Small intestine (tissue), 7 donors: ENCODE measurements around the gene TMCC3. TPM values are rescaled to one million over a fixed set of nuclear protein-coding genes. Genes with fewer than 3 reads are reported as not detected.

ENCODE experiments used
- DNase-seq, 2 donors: peaks; one replicate each; pipeline versions ENCODE4 v3.0.0 to v3.0.0-alpha.2; 2013
- FAIRE-seq: peaks from 2 replicates; lab custom pipeline; 2012; peaks lifted over from hg19 to GRCh38; lab: Jason Lieb, UNC
- H3K27ac ChIP-seq, 3 donors: one replicate each; pipeline ENCODE4 v1.5.1; 2013; ENCODE audit warnings: low read length in 2 of 3, mild to moderate bottlenecking in 2 of 3, control low read depth in 1 of 3, inconsistent platforms in 1 of 3, low read depth in 1 of 3, moderate library complexity in 1 of 3
- H3K27me3 ChIP-seq, 3 donors: one replicate each; pipeline ENCODE4 v1.6.1; 2013; ENCODE audit warnings: low read length in 3 of 3, inconsistent platforms in 1 of 3; ENCODE audit not compliant: control insufficient read depth in 3 of 3, insufficient read depth in 3 of 3
- H3K36me3 ChIP-seq, 3 donors: one replicate each; pipeline ENCODE4 v1.6.1; 2013; ENCODE audit warnings: low read length in 3 of 3, inconsistent platforms in 1 of 3, low read depth in 1 of 3, mild to moderate bottlenecking in 1 of 3, moderate library complexity in 1 of 3; ENCODE audit not compliant: control insufficient read depth in 3 of 3, insufficient read depth in 2 of 3
- H3K4me1 ChIP-seq, 3 donors: one replicate each; pipeline ENCODE4 v1.6.1; 2013; ENCODE audit warnings: low read length in 2 of 3, inconsistent platforms in 1 of 3, low read depth in 1 of 3, mild to moderate bottlenecking in 1 of 3, moderate library complexity in 1 of 3; ENCODE audit not compliant: control insufficient read depth in 3 of 3, insufficient read depth in 2 of 3
- H3K4me3 ChIP-seq, 3 donors: one replicate each; pipeline ENCODE4 v1.5.1; 2013; ENCODE audit warnings: low read length in 3 of 3, control low read depth in 1 of 3, inconsistent platforms in 1 of 3, low read depth in 1 of 3, mild to moderate bottlenecking in 1 of 3, moderate library complexity in 1 of 3
- H3K9me3 ChIP-seq, 2 donors: one replicate each; pipeline ENCODE4 v1.6.1; 2013; ENCODE audit warnings: low read depth in 1 of 2, low read length in 1 of 2; ENCODE audit not compliant: control insufficient read depth in 2 of 2, insufficient read depth in 1 of 2
- WGBS, 3 donors: extraction: QIAGEN DNeasy Blood & Tissue Kit; methylation state at CpG; one replicate each; pipeline ENCODE4 v1.1.7; 2013; 5-methylcytosine and 5-hydroxymethylcytosine counted together
- polyA plus RNA-seq, 4 donors: library from polyadenylated mRNA; stranded (reverse) in 3 of 4; unstranded in 1 of 4; fragments of 200-250 nt in 3 of 4; fragments of 120-200 nt in 1 of 4; gene quantifications; one replicate each; pipeline versions ENCODE4 v1.2.1 to v1.2.3, GENCODE V29; 2013
- donor health status: healthy with polysubstance abuse.
- donor health status: control.
- donor health status: control.
- donor health status: Bipolar disorder and iron deficiency.
- donor health status: healthy.

The TMCC3 gene
- polyA plus RNA-seq, 4 donors: 8.6 to 23.9 (median 14.3) TPM

DNA sequence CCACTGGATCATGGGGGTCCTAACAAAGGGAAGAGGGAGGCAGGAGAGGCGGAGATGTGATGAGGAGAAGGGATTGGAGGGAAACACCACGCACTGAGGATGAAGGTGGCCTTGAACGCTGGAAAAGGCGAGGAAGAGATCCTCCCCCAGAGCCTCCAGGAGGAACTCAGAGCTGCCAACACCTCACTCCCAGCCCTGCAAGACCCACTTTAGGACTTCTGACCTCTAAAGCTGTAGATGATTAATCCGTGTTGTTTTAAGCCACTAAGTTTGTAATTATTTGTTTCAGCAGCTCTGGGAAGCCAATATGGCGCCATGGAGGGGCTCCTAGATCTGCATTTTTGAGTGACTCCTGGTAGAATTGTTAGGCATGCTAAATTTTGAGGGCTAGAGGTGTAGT lies 116.1 kb downstream of the TMCC3 start:
- H3K27me3 ChIP-seq: no peaks in the 10 kb centered on the region
- no peak overlapping the region for H3K4me3 ChIP-seq
- H3K4me1 ChIP-seq: peaks cover 0 to 4% (median 0%) of the 10 kb centered on the region in 3 donors
- H3K9me3 ChIP-seq: no peaks in the 10 kb centered on the region
- H3K36me3 ChIP-seq: no peaks in the 10 kb centered on the region
- WGBS, 3 donors: 79 to 80% (median 80%) methylated on average over 6 of the region's 6 CpGs
- H3K27ac ChIP-seq: no peak overlapping the region
- DNase-seq (peak in 1 of 2 donors; percentile 16), FAIRE-seq (no peak)

DNA sequence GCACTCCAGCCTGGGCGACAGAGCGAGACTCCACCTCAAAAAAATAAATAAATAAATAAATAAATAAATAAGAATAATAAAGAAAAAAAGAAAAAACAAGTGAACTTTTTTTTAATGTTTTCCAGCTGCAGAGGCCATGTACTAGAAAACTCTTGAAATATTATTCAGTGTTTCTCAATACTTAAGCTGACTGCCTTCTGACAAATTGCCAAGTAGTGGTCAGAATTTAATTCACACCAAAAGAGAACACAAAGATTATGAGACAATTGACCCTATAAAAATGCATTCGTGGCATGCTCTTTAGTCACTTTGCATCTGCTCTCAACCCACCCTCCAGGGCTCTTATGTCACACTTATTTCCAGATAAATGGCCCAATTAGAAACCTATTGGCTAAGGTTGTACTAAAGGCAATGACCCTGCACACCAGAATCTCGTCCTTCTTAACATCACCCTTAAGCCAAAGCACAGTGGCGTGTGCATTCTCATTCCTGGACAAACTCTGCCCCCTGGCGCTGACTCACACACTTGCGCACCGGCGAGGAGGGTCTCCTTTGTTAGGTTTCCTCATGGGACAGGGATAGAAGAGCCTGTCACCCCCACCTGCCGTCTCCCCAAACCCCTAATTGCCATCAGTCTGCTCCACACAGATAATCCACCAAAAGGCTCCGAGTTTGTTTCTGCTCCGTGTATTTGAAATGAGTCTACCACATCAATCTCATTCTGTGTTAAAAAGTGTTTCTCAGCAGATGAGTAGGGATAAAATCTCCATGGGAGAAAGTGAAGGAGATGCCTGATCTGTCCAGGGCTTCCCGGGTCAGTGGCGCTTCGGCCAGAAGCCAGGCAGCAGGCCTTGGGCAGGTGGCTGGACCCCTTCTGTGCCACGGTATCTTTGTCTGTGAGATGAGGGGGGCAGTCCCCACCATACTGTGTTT lies 117.6 kb downstream of the TMCC3 start:
- 31 to 35% (median 33%) methylated on average over 16 of the region's 16 CpGs for WGBS, 3 donors
- no peak overlapping the region for H3K4me3 ChIP-seq
- H3K4me1 ChIP-seq: peaks cover 0 to 4% (median 0%) of the 10 kb centered on the region in 3 donors
- H3K9me3 ChIP-seq: no peaks in the 10 kb centered on the region
- H3K27ac ChIP-seq: no peak overlapping the region
- H3K36me3 ChIP-seq: no peaks in the 10 kb centered on the region
- FAIRE-seq: no peak
- no peaks in the 10 kb centered on the region for H3K27me3 ChIP-seq
- peak; percentile 54 to 73 for DNase-seq

DNA sequence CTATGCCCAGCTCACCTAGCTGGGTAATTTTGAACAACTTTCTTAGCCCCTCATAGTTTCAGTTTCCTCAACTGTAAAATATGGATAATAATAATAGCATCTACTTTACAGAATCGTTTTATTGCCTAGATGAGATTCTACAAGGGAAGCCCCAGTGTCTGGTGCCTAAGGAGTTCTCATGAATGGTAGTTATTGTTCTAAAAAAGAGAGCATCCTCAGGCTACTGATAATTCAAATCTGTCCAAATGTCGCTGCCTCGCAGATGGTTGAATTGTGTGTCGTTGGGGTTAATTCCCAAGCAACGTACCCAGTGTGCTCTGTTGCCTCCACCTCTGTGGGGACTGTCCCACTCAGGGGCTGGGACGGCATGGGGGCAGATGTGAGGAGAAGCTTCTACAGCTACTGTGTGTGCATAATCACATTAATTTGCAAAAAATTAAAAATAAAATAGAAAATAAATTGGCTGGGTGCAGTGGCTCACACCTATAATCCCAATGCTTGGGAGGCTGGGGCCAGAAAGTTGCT lies 119.1 kb downstream of the TMCC3 start:
- Histone ChIP-seq H3K27me3 (no peaks in the 10 kb centered on the region), H3K9me3 (no peaks in the 10 kb centered on the region), H3K4me3 (no peak overlapping the region), H3K36me3 (no peaks in the 10 kb centered on the region), H3K27ac (no peak overlapping the region), H3K4me1 (peaks cover 0 to 4% (median 0%) of the 10 kb centered on the region in 3 donors)
- FAIRE-seq (no peak), DNase-seq (no peak)
- WGBS, 3 donors: 89 to 90% (median 90%) methylated on average over 6 of the region's 6 CpGs

DNA sequence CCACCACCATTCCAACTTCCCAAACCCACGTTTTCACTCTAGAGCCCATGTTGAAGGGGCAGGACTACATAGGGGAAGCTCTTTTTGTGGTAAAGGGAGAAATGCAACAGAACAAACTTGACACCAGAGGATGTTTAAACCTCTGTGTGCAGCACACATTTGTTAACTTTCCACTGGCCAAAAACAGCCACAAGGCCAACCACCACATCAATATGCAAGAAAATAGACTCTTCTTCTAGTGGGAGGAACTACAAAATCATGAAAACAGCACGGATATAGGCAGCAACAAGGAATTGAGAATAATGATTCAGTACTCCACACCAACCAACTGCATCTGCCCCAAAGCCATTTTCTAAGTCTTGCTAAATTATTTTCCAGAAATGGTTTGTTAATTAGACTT lies 124.4 kb downstream of the TMCC3 start:
- no peak overlapping the region for H3K4me3 ChIP-seq
- FAIRE-seq (no peak), DNase-seq (no peak)
- WGBS, 3 donors: 45 to 72% (median 53%) methylated on average over 2 of the region's 2 CpGs
- H3K9me3 ChIP-seq: no peaks in the 10 kb centered on the region
- no peak overlapping the region for H3K27ac ChIP-seq
- no peaks in the 10 kb centered on the region for H3K4me1 ChIP-seq
- no peaks in the 10 kb centered on the region for H3K27me3 ChIP-seq
- no peaks in the 10 kb centered on the region for H3K36me3 ChIP-seq

Other genes with a start within 250 kb of the TMCC3 start
- gene CEP83, start 190.7 kb downstream of the TMCC3 start, polyA plus RNA-seq: 10 to 100 TPM in 1 of 4 donors, 1 to 10 TPM in 3; 3.8 to 17.3 (median 6.1) TPM